Subcutaneous abdominal adipose tissue (tissue), 5 donors: ENCODE measurements around the gene BRD2.

Experiments used
- H3K27ac ChIP-seq: one replicate; pipeline ENCODE4 v1.7.0; 2013; ENCODE audit warnings: low read depth, mild to moderate bottlenecking, inconsistent platforms, low read length, moderate library complexity
- H3K27me3 ChIP-seq, 5 donors: one replicate each; pipeline ENCODE4 v1.7.0; 2013; ENCODE audit warnings: low read length in 5 of 5, inconsistent platforms in 1 of 5; ENCODE audit not compliant: control insufficient read depth in 5 of 5, insufficient read depth in 4 of 5
- H3K36me3 ChIP-seq, 5 donors: one replicate each; pipeline ENCODE4 v1.7.0; 2013; ENCODE audit warnings: low read length in 5 of 5; ENCODE audit not compliant: control insufficient read depth in 5 of 5, insufficient read depth in 5 of 5
- H3K4me1 ChIP-seq, 5 donors: one replicate each; pipeline ENCODE4 v1.7.0; 2013; ENCODE audit warnings: low read length in 5 of 5, mild to moderate bottlenecking in 3 of 5, moderate library complexity in 1 of 5; ENCODE audit not compliant: control insufficient read depth in 5 of 5, insufficient read depth in 5 of 5
- H3K4me3 ChIP-seq, 5 donors: one replicate each; pipeline ENCODE4 v1.7.0; 2013; ENCODE audit warnings: low read length in 5 of 5, low read depth in 1 of 5
- H3K9ac ChIP-seq, 5 donors: one replicate each; pipeline ENCODE4 v1.7.0; 2013; ENCODE audit warnings: low read length in 5 of 5, mild to moderate bottlenecking in 4 of 5, moderate library complexity in 3 of 5
- H3K9me3 ChIP-seq, 5 donors: one replicate each; pipeline ENCODE4 v1.7.0; 2013; ENCODE audit warnings: low read length in 5 of 5; ENCODE audit not compliant: control insufficient read depth in 5 of 5
- donor health status: healthy.
- donor health status: healthy.
- donor health status: healthy.
- donor health status: healthy.
- donor health status: healthy.

The BRD2 gene

GRCh38 chr6:32968093-32968866 is at the start of gene BRD2:
TSS of gene BRD2 (plus strand) at chr6:32968594. CDS start at chr6:32972899, 4,305 bp downstream.
- H3K4me1 ChIP-seq, result peaks cover 12 to 46% (median 39%) of the 10 kb centered on the region in 5 donors
- H3K9me3 ChIP-seq, result no peaks in the 10 kb centered on the region
- H3K9ac ChIP-seq, result peak within 1 kb of the TSS; percentile 99 to 100 (median 99)
- H3K4me3 ChIP-seq, result peak within 1 kb of the TSS; percentile 91 to 99 (median 98)
- H3K36me3 ChIP-seq, result peaks cover 0 to 10% (median 4%) of the 10 kb centered on the region in 5 donors
- peak within 1 kb of the TSS; percentile 100 for H3K27ac ChIP-seq
- H3K27me3 ChIP-seq, result peaks cover 0 to 2% (median 0%) of the 10 kb centered on the region in 5 donors

- H3K4me1 ChIP-seq, result no peaks in the 10 kb centered on the region
- H3K27ac ChIP-seq, result no peak overlapping the region
These were observed 47.7 kb upstream of the BRD2 start for GRCh38 chr6:32920715-32921114.

DNA sequence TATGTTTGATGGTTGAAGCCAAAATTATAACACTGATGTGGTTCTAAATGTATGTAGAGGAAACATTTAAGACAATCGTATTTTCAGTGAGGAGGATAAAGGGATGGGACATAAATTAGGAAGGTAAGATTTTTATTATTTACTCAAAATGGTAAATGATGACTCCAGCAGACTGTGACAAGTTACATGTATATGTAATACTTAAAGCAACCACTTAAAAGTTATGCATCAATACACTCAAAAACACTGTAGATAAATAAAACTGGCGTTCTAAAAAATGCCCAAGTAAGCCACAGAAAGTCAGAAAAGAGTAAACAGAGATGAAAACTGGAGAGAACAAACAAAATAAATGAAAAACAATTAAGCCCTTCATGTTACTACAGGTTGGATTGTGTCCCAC is 46.3 kb upstream of the BRD2 start:
- Histone ChIP-seq H3K9me3 (no peaks in the 10 kb centered on the region), H3K27me3 (no peaks in the 10 kb centered on the region), H3K27ac (no peak overlapping the region), H3K4me3 (no peak overlapping the region), H3K9ac (no peak overlapping the region), H3K4me1 (no peaks in the 10 kb centered on the region), H3K36me3 (no peaks in the 10 kb centered on the region)

More at GRCh38 chr6:32920715-32921114, 47.7 kb upstream of the BRD2 start:
- Histone ChIP-seq H3K4me3 (no peak overlapping the region), H3K36me3 (no peaks in the 10 kb centered on the region), H3K9ac (no peak overlapping the region), H3K27me3 (no peaks in the 10 kb centered on the region), H3K9me3 (no peaks in the 10 kb centered on the region)

GRCh38 chr6:32931211-32931610 is 37.2 kb upstream of the BRD2 start:
- Histone ChIP-seq H3K4me3 (no peak overlapping the region), H3K27me3 (no peaks in the 10 kb centered on the region), H3K4me1 (peaks cover 0 to 18% (median 5%) of the 10 kb centered on the region in 5 donors), H3K9ac (no peak overlapping the region), H3K9me3 (no peaks in the 10 kb centered on the region), H3K27ac (no peak overlapping the region), H3K36me3 (peaks cover 0 to 13% (median 0%) of the 10 kb centered on the region in 5 donors)

GRCh38 chr6:32932132-32932868 is 36.1 kb upstream of the BRD2 start:
- Histone ChIP-seq H3K4me3 (no peak overlapping the region), H3K27me3 (no peaks in the 10 kb centered on the region), H3K9ac (no peak overlapping the region), H3K4me1 (peaks cover 0 to 23% (median 5%) of the 10 kb centered on the region in 5 donors), H3K9me3 (no peaks in the 10 kb centered on the region), H3K27ac (no peak overlapping the region), H3K36me3 (peaks cover 0 to 16% (median 0%) of the 10 kb centered on the region in 5 donors)

DNA sequence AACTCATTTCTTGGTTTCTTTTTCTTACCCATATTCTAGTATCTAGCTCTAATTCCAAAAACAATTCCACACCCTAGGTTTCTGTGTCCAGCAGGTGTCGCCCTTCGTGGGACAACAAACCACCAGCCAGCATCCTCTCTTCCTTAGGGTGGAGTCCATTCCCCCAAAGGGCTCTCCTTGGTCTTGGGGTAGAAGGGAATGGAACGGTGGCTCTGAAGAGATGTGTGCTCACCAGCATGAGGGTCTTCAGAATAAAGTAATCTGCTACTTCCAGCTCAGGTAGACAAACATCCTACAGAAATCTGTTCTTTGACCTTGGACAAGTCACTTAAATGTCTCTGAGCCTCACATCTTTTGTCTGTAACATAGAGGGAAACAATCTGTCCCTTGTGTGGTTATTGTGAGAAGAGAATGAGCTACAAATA is 34.7 kb upstream of the BRD2 start:
- no peaks in the 10 kb centered on the region for H3K27me3 ChIP-seq
- peaks cover 0 to 33% (median 5%) of the 10 kb centered on the region in 5 donors for H3K4me1 ChIP-seq
- peaks cover 0 to 26% (median 0%) of the 10 kb centered on the region in 5 donors for H3K36me3 ChIP-seq
- H3K4me3 ChIP-seq, result no peak overlapping the region
- no peak overlapping the region for H3K9ac ChIP-seq
- no peaks in the 10 kb centered on the region for H3K9me3 ChIP-seq
- H3K27ac ChIP-seq, result no peak overlapping the region

GRCh38 chr6:32935551-32936238 is 32.7 kb upstream of the BRD2 start:
- Histone ChIP-seq H3K9ac (no peak overlapping the region), H3K4me1 (peaks cover 0 to 41% (median 14%) of the 10 kb centered on the region in 5 donors), H3K36me3 (peaks cover 0 to 26% (median 0%) of the 10 kb centered on the region in 5 donors), H3K27ac (no peak overlapping the region), H3K4me3 (no peak overlapping the region), H3K9me3 (no peaks in the 10 kb centered on the region), H3K27me3 (no peaks in the 10 kb centered on the region)

DNA sequence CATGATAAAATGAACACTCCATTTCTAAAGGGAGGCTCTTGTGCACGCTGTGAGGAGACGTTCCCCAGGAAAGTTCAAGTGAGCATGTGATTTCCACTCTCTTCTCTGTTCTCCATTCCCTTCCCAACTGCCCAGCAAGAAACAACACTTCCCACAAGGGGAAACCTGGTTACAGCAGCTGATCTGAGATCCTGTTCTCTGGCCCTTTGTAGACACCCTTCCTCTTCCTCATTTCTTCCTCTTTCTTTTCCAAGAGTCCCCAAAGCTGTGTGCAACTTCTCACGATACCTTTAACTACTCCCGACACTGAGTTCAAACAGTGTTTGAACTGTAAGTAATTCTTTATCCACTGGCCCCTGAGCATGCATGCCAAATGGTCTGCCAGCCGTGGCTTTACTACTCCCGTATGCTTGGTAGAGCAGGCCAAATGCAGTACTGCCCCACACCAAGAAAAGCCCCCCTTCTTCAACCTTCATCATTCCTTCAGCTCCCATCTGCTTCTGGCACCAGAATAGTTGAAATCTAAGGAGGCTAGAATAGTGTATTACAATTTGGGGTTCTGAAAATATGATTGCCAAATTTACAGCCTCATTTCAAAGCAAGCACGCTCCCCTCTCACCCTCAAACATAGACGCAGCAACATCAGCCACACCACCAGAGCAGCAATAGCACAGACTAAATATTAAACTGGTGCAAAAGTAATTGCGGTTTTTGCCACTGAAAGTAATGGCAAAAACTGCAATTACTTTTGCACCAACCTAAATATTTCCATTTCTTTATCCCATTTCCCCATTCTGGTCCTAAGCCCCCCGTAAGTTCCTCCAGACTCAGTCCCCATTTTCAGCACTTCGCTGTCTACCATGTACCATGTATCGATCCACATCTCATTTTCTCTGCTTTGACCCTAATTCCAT is 31.9 kb upstream of the BRD2 start:
- no peaks in the 10 kb centered on the region for H3K9me3 ChIP-seq
- H3K4me1 ChIP-seq, result peaks cover 0 to 49% (median 22%) of the 10 kb centered on the region in 5 donors
- H3K27me3 ChIP-seq, result no peaks in the 10 kb centered on the region
- no peak overlapping the region for H3K4me3 ChIP-seq
- no peak overlapping the region for H3K27ac ChIP-seq
- no peak overlapping the region for H3K9ac ChIP-seq
- peaks cover 0 to 26% (median 0%) of the 10 kb centered on the region in 5 donors for H3K36me3 ChIP-seq

GRCh38 chr6:32937230-32937633 is 31.2 kb upstream of the BRD2 start:
- peaks cover 0 to 53% (median 17%) of the 10 kb centered on the region in 5 donors for H3K4me1 ChIP-seq
- no peak overlapping the region for H3K27ac ChIP-seq
- H3K9me3 ChIP-seq, result no peaks in the 10 kb centered on the region
- no peak overlapping the region for H3K9ac ChIP-seq
- no peaks in the 10 kb centered on the region for H3K27me3 ChIP-seq
- H3K36me3 ChIP-seq, result peaks cover 0 to 26% (median 0%) of the 10 kb centered on the region in 5 donors
- no peak overlapping the region for H3K4me3 ChIP-seq
